ENCODE measurements around the gene NPR3.

NPR3 gene

DNA sequence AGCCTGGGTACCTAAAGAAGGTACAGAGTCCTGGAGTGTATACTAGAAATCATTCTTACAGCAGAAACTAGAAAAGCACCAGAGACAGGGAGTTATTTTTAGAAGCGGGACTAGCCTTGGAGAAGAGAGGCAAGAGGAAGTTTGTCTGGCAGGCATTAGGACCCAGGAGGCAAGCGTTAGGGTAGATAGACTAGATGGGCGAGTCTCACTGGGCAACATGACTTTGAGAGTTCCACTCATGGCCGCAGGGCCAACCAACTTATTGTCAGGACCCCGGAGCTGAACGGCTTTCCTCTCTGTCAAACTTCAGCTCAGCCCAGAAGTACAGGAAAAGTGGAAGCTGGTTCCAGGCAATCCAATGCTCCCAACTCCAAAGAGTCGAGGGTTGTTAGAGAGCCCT is 34.1 kb upstream of the NPR3 start:
- no peak overlapping the region for H2BK120ac ChIP-seq (ENCODE audit: low read depth, low read length)
- no peak overlapping the region for H3K9ac ChIP-seq (ENCODE audit: low read length)
- peaks cover 23% of the 10 kb centered on the region for H3K9me3 ChIP-seq (ENCODE audit: control insufficient read depth, low read length)
- H3K36me3 ChIP-seq (ENCODE audit: control insufficient read depth in 1 of 2, insufficient read depth in 2 of 2, low read depth in 1 of 2, low read length in 2 of 2) = peaks cover 0 to 3% of the 10 kb centered on the region in 2 experiments
- H2BK15ac ChIP-seq (ENCODE audit: low read depth, poor library complexity, severe bottlenecking) = no peak overlapping the region
- H3K4ac ChIP-seq (ENCODE audit: low read depth in 1 of 2, low read length in 2 of 2) = no peak overlapping the region
- H3K14ac ChIP-seq (ENCODE audit: low read length in 2 of 2) = no peak overlapping the region
- no peak overlapping the region for H2BK5ac ChIP-seq (ENCODE audit: low read depth, low read length, poor library complexity, severe bottlenecking)
- no peak overlapping the region for H2BK12ac ChIP-seq (ENCODE audit: low read length in 2 of 2)
- no peak overlapping the region for H3K23ac ChIP-seq (ENCODE audit: low read length in 2 of 2)
- no peak overlapping the region for H3K18ac ChIP-seq (ENCODE audit: low read depth in 1 of 2, low read length in 2 of 2)
- H3K79me1 ChIP-seq (replicated peaks; ENCODE audit: low read length, poor library complexity, severe bottlenecking) = no peaks in the 10 kb centered on the region
- no peak overlapping the region for H2AK5ac ChIP-seq (ENCODE audit: low read length, severe bottlenecking)
- H4K91ac ChIP-seq (ENCODE audit: low read length) = no peak overlapping the region
- no peak for DNase-seq
- H3K4me2 ChIP-seq (ENCODE audit: low read length, poor library complexity, severe bottlenecking) = no peak overlapping the region
- no peaks in the 10 kb centered on the region for H3K4me1 ChIP-seq (ENCODE audit: control insufficient read depth, insufficient read depth, low read depth, low read length)
- no peak overlapping the region for H4K8ac ChIP-seq (ENCODE audit: low read length)
- H2AFZ ChIP-seq (ENCODE audit: low read depth, low read length) = no peak overlapping the region
- peaks cover 0 to 2% of the 10 kb centered on the region in 2 experiments for H3K27me3 ChIP-seq (ENCODE audit: control insufficient read depth in 1 of 2, insufficient read depth in 1 of 2, low read length in 2 of 2)
- 72% methylated on average over 7 of the region's 7 CpGs for WGBS
- no peak overlapping the region for H3K27ac ChIP-seq (ENCODE audit: low read length, poor library complexity, severe bottlenecking)
- H3K4me3 ChIP-seq (ENCODE audit: insufficient read depth in 1 of 2, low read depth in 1 of 2, low read length in 2 of 2) = no peak overlapping the region

GRCh38 chr5:32678472-32678871 is 32.6 kb upstream of the NPR3 start:
- no peak overlapping the region for H3K14ac ChIP-seq (ENCODE audit: low read length in 2 of 2)
- peaks cover 0 to 2% of the 10 kb centered on the region in 2 experiments for H3K27me3 ChIP-seq (ENCODE audit: control insufficient read depth in 1 of 2, insufficient read depth in 1 of 2, low read length in 2 of 2)
- no peak overlapping the region for H3K9ac ChIP-seq (ENCODE audit: low read length)
- no peak overlapping the region for H2BK120ac ChIP-seq (ENCODE audit: low read depth, low read length)
- H3K27ac ChIP-seq (ENCODE audit: low read length, poor library complexity, severe bottlenecking) = no peak overlapping the region
- H3K9me3 ChIP-seq (ENCODE audit: control insufficient read depth, low read length) = peaks cover 10% of the 10 kb centered on the region
- no peak overlapping the region for H3K4ac ChIP-seq (ENCODE audit: low read depth in 1 of 2, low read length in 2 of 2)
- no peak overlapping the region for H2AFZ ChIP-seq (ENCODE audit: low read depth, low read length)
- H3K4me1 ChIP-seq (ENCODE audit: control insufficient read depth, insufficient read depth, low read depth, low read length) = no peaks in the 10 kb centered on the region
- DNase-seq = no peak
- no peak overlapping the region for H2BK5ac ChIP-seq (ENCODE audit: low read depth, low read length, poor library complexity, severe bottlenecking)
- no peak overlapping the region for H4K8ac ChIP-seq (ENCODE audit: low read length)
- no peak overlapping the region for H2BK12ac ChIP-seq (ENCODE audit: low read length in 2 of 2)
- no peak overlapping the region for H3K23ac ChIP-seq (ENCODE audit: low read length in 2 of 2)
- H3K4me2 ChIP-seq (ENCODE audit: low read length, poor library complexity, severe bottlenecking) = no peak overlapping the region
- no peak overlapping the region for H2BK15ac ChIP-seq (ENCODE audit: low read depth, poor library complexity, severe bottlenecking)
- no peaks in the 10 kb centered on the region for H3K79me1 ChIP-seq (replicated peaks; ENCODE audit: low read length, poor library complexity, severe bottlenecking)
- H3K18ac ChIP-seq (ENCODE audit: low read depth in 1 of 2, low read length in 2 of 2) = no peak overlapping the region
- H3K4me3 ChIP-seq (ENCODE audit: insufficient read depth in 1 of 2, low read depth in 1 of 2, low read length in 2 of 2) = no peak overlapping the region
- H3K36me3 ChIP-seq (ENCODE audit: control insufficient read depth in 1 of 2, insufficient read depth in 2 of 2, low read depth in 1 of 2, low read length in 2 of 2) = no peaks in the 10 kb centered on the region
- WGBS = 94% methylated on average over 11 of the region's 11 CpGs
- H4K91ac ChIP-seq (ENCODE audit: low read length) = no peak overlapping the region
- no peak overlapping the region for H2AK5ac ChIP-seq (ENCODE audit: low read length, severe bottlenecking)

DNA sequence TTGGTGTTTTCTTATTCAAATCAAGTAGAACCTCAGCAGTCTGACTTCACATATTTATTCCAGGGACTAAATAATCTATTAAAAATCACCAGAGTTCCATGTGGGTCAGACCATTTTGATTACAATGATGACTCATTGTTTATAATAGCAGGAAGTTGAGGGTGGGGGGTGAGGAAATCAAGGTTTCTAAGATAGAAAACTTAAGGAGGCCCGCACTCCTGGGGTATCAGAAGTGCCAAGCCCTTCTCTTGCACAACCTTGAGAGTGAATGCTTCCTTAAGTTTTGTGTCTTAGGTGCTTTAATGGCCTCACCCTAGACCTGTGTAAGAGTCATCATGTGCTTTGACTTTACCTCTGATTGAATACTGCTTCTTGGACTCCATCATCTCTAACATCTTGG is 31.9 kb upstream of the NPR3 start:
- peaks cover 11% of the 10 kb centered on the region for H3K9me3 ChIP-seq (ENCODE audit: control insufficient read depth, low read length)
- no peak overlapping the region for H2BK120ac ChIP-seq (ENCODE audit: low read depth, low read length)
- no peaks in the 10 kb centered on the region for H3K79me1 ChIP-seq (replicated peaks; ENCODE audit: low read length, poor library complexity, severe bottlenecking)
- H3K4me3 ChIP-seq (ENCODE audit: insufficient read depth in 1 of 2, low read depth in 1 of 2, low read length in 2 of 2) = no peak overlapping the region
- no peak overlapping the region for H3K9ac ChIP-seq (ENCODE audit: low read length)
- no peak overlapping the region for H4K91ac ChIP-seq (ENCODE audit: low read length)
- H2BK12ac ChIP-seq (ENCODE audit: low read length in 2 of 2) = no peak overlapping the region
- no peak overlapping the region for H3K23ac ChIP-seq (ENCODE audit: low read length in 2 of 2)
- no peak overlapping the region for H3K18ac ChIP-seq (ENCODE audit: low read depth in 1 of 2, low read length in 2 of 2)
- no peaks in the 10 kb centered on the region for H3K4me1 ChIP-seq (ENCODE audit: control insufficient read depth, insufficient read depth, low read depth, low read length)
- no peaks in the 10 kb centered on the region for H3K36me3 ChIP-seq (ENCODE audit: control insufficient read depth in 1 of 2, insufficient read depth in 2 of 2, low read depth in 1 of 2, low read length in 2 of 2)
- H4K8ac ChIP-seq (ENCODE audit: low read length) = no peak overlapping the region
- no peak overlapping the region for H2AK5ac ChIP-seq (ENCODE audit: low read length, severe bottlenecking)
- H3K27ac ChIP-seq (ENCODE audit: low read length, poor library complexity, severe bottlenecking) = no peak overlapping the region
- H2AFZ ChIP-seq (ENCODE audit: low read depth, low read length) = no peak overlapping the region
- H3K27me3 ChIP-seq (ENCODE audit: control insufficient read depth in 1 of 2, insufficient read depth in 1 of 2, low read length in 2 of 2) = peaks cover 0 to 2% of the 10 kb centered on the region in 2 experiments
- no peak for DNase-seq
- WGBS = 63% methylated on average over 1 of the region's 1 CpG
- H2BK15ac ChIP-seq (ENCODE audit: low read depth, poor library complexity, severe bottlenecking) = no peak overlapping the region
- H3K4me2 ChIP-seq (ENCODE audit: low read length, poor library complexity, severe bottlenecking) = no peak overlapping the region
- H3K4ac ChIP-seq (ENCODE audit: low read depth in 1 of 2, low read length in 2 of 2) = no peak overlapping the region
- H2BK5ac ChIP-seq (ENCODE audit: low read depth, low read length, poor library complexity, severe bottlenecking) = no peak overlapping the region
- no peak overlapping the region for H3K14ac ChIP-seq (ENCODE audit: low read length in 2 of 2)

GRCh38 chr5:32680183-32680582 is 30.9 kb upstream of the NPR3 start:
- Histone ChIP-seq H3K14ac (ENCODE audit: low read length in 2 of 2) (no peak overlapping the region), H3K18ac (ENCODE audit: low read depth in 1 of 2, low read length in 2 of 2) (no peak overlapping the region), H4K8ac (ENCODE audit: low read length) (no peak overlapping the region), H2BK15ac (ENCODE audit: low read depth, poor library complexity, severe bottlenecking) (no peak overlapping the region), H2AK5ac (ENCODE audit: low read length, severe bottlenecking) (no peak overlapping the region), H3K9me3 (ENCODE audit: control insufficient read depth, low read length) (peaks cover 16% of the 10 kb centered on the region), H3K79me1 (replicated peaks; ENCODE audit: low read length, poor library complexity, severe bottlenecking) (no peaks in the 10 kb centered on the region), H2BK5ac (ENCODE audit: low read depth, low read length, poor library complexity, severe bottlenecking) (no peak overlapping the region), H3K9ac (ENCODE audit: low read length) (no peak overlapping the region), H3K4me3 (ENCODE audit: insufficient read depth in 1 of 2, low read depth in 1 of 2, low read length in 2 of 2) (no peak overlapping the region), H3K36me3 (ENCODE audit: control insufficient read depth in 1 of 2, insufficient read depth in 2 of 2, low read depth in 1 of 2, low read length in 2 of 2) (no peaks in the 10 kb centered on the region), H3K4me1 (ENCODE audit: control insufficient read depth, insufficient read depth, low read depth, low read length) (no peaks in the 10 kb centered on the region), H4K91ac (ENCODE audit: low read length) (no peak overlapping the region), H3K4ac (ENCODE audit: low read depth in 1 of 2, low read length in 2 of 2) (no peak overlapping the region), H2AFZ (ENCODE audit: low read depth, low read length) (no peak overlapping the region), H3K4me2 (ENCODE audit: low read length, poor library complexity, severe bottlenecking) (no peak overlapping the region), H2BK12ac (ENCODE audit: low read length in 2 of 2) (no peak overlapping the region), H2BK120ac (ENCODE audit: low read depth, low read length) (no peak overlapping the region), H3K27ac (ENCODE audit: low read length, poor library complexity, severe bottlenecking) (no peak overlapping the region), H3K27me3 (ENCODE audit: control insufficient read depth in 1 of 2, insufficient read depth in 1 of 2, low read length in 2 of 2) (no peaks in the 10 kb centered on the region), H3K23ac (ENCODE audit: low read length in 2 of 2) (no peak overlapping the region)
- WGBS = 80% methylated on average over 2 of the region's 2 CpGs
- no peak for DNase-seq

Data from mesenchymal stem cell (in vitro differentiated cells and primary cell).